Testis (tissue), 3 donors: Measurements from ENCODE around the gene SRD5A1. TPM values are rescaled to one million over a fixed set of nuclear protein-coding genes. Genes with fewer than 3 reads are reported as not detected.

Experiments
- DNase-seq: peaks from one replicate; pipeline ENCODE4 v3.0.0-alpha.2; 2019
- H3K27ac ChIP-seq, 2 donors: fragments of 200-600 bp; sonication (generic); one replicate each; pipeline ENCODE4 v1.5.1; 2019
- H3K27me3 ChIP-seq: fragments of 200-600 bp; sonication (generic); one replicate; pipeline ENCODE4 v1.5.1; 2019
- H3K36me3 ChIP-seq: fragments of 200-600 bp; sonication (generic); one replicate; pipeline ENCODE4 v1.5.1; 2017; ENCODE audit warnings: low read depth; ENCODE audit errors: missing control alignments
- H3K4me1 ChIP-seq: fragments of 200-600 bp; sonication (generic); one replicate; pipeline ENCODE4 v1.5.1; 2019
- H3K4me3 ChIP-seq, 2 donors: fragments of 200-600 bp; sonication (generic); one replicate each; pipeline ENCODE4 v1.5.1; 2017 to 2019
- H3K9me3 ChIP-seq: fragments of 200-600 bp; sonication (generic); one replicate; pipeline ENCODE4 v1.5.1; 2017
- CTCF ChIP-seq, 3 experiments: fragments of 450-650 bp in 2 of 3; fragments of 200-600 bp in 1 of 3; sonication (generic) in 1 of 3; IDR thresholded peaks; one replicate each; pipeline ENCODE4 v1.5.1; 2016 to 2019; ENCODE audit warnings: antibody characterized with exemption in 3 of 3, mild to moderate bottlenecking in 2 of 3, moderate library complexity in 1 of 3
- POLR2A ChIP-seq: fragments of 450-650 bp; IDR thresholded peaks from one replicate; pipeline ENCODE4 v1.6.1; 2017; ENCODE audit warnings: antibody characterized with exemption, mild to moderate bottlenecking, moderate library complexity
- WGBS, 2 donors: methylation state at CpG; one replicate each; pipeline ENCODE4 v1.1.5; 2018; 5-methylcytosine and 5-hydroxymethylcytosine counted together
- intact Hi-C: fragments of 100-400 bp; cut with DNase I; formaldehyde crosslinking; loops from one replicate; pipeline ENCODE4 v1.15.1; 2023; ENCODE audit warnings: low total_unique reads
- polyA plus RNA-seq: library from polyadenylated mRNA; stranded (reverse); fragments of 350-450 nt; fragmentation: Illumina TruSeq; extraction: RNeasy Lipid Tissue Mini Kit (QIAGEN cat#74804); gene quantifications from one replicate; pipeline ENCODE4 v1.2.3, GENCODE V29; 2014; ENCODE audit warnings: low read depth, low replicate concordance; ENCODE audit not compliant: insufficient read depth
- total RNA-seq, 2 donors: library from RNA; depleted of rRNA; stranded (reverse); fragments of >200 nt; gene quantifications; one replicate each; pipeline ENCODE4 v1.2.3, GENCODE V29; 2016

The SRD5A1 gene
- total and polyA plus RNA-seq, 3 donors from 2014 or later: 3.8 to 13.9 (median 7.9) TPM

DNA sequence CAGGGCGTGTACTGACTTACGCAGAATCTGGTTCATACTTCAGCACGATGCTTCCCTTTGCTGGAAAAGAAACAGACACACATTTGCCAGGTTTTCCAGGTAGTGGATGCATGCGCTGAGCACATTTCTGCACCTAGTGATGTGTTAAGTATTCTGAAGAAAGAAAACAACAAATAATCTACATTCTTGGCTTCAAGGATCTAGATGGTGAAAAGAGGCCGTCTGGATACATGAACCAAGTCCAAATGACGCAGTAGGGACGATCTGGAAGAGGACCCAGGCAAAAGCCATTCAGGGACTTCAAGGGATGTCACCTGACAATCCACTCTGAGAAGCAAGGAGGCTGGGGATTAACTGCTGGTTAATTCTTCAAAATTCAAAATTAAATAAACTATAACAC is 30.8 kb upstream of the SRD5A1 start:
- no peaks in the 10 kb centered on the region for H3K36me3 ChIP-seq
- intact Hi-C loops: no loop called here
- WGBS, 2 donors: 81 to 88% methylated on average over 7 of the region's 7 CpGs

DNA sequence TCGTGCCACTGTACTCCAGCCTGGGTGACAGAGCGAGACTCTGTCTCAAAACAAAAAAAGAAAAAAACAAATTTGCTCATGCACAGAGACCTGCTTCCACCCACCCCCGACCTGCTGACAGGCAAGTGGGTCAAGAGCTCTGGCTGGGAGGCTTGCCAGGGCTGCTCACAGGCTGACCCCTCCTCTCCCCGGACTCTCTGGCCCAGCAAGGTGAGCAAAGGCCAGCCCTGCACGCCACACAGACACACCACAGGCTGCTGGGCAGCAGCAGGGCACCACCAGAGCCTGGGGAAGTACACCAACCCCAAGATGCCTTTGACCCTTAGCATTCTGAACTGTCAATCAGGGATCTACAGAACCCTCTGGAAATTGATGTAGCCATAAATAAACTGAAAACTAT is 29.6 kb upstream of the SRD5A1 start:
- H3K27me3 ChIP-seq: no peaks in the 10 kb centered on the region
- 93 to 100% methylated on average over 5 of the region's 5 CpGs for WGBS, 2 donors
- no peaks in the 10 kb centered on the region for H3K9me3 ChIP-seq
- DNase-seq: no peak
- H3K27ac ChIP-seq: no peak overlapping the region
- H3K4me1 ChIP-seq: no peaks in the 10 kb centered on the region
- intact Hi-C loops: no loop called here
- TF ChIP-seq CTCF (IDR thresholded peaks at IDR 0.05) (no peak), POLR2A (no peak)
- H3K4me3 ChIP-seq: no peak overlapping the region
- no peaks in the 10 kb centered on the region for H3K36me3 ChIP-seq

More for the DNA sequence above, 30.8 kb upstream of the SRD5A1 start:
- no peak overlapping the region for H3K27ac ChIP-seq
- no peaks in the 10 kb centered on the region for H3K9me3 ChIP-seq
- no peaks in the 10 kb centered on the region for H3K4me1 ChIP-seq
- H3K27me3 ChIP-seq: no peaks in the 10 kb centered on the region
- DNase-seq: no peak
- H3K4me3 ChIP-seq: no peak overlapping the region
- no peak for TF ChIP-seq POLR2A
- TF ChIP-seq CTCF (IDR thresholded peaks at IDR 0.05): no peak

DNA sequence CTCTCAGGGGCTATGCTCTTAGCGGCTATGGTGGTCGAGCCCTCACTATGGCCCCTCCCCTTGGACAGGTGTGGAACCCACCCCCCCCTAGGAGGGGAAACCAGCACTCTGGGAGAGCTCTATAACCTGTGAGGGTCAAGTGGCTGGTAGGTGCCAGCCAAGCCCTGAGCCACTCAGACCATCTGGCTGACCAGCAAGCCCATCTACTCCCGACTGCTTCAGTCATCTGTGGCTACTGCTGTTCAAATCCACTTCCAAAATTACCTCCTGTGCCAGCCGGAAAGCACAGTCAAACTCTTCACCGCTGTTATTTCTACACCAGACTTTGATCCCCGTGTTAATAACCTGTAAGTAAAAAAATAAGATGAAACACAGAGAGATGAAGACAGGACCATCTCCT is 28.9 kb upstream of the SRD5A1 start:
- 87 to 96% methylated on average over 6 of the region's 6 CpGs for WGBS, 2 donors
- TF ChIP-seq POLR2A (no peak), CTCF (IDR thresholded peaks at IDR 0.05) (no peak)
- H3K9me3 ChIP-seq: no peaks in the 10 kb centered on the region

DNA sequence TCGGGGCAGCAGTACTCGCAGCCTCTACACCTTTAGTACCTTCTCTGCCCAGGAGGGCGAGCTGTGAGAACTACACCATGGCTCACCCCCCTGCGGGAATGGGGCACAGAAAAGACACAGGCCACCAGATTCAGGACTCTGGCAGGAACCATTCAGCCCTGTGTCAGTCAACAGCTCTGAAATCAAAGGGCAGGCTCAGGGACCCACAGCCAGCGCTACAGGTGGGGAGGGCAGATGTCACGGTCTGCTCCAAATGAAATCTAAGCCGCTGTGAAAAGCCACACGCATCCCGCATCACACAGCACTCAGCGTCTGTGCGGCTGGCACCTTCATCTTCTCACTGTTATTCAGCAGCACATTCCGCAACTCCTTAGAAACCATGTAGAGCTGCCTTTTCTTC is 28.3 kb upstream of the SRD5A1 start:
- Histone ChIP-seq H3K36me3 (no peaks in the 10 kb centered on the region), H3K4me1 (no peaks in the 10 kb centered on the region), H3K9me3 (no peaks in the 10 kb centered on the region), H3K27me3 (no peaks in the 10 kb centered on the region), H3K27ac (no peak overlapping the region), H3K4me3 (no peak overlapping the region)
- WGBS, 2 donors: 92 to 95% methylated on average over 12 of the region's 12 CpGs
- intact Hi-C loops: no loop called here
- TF ChIP-seq POLR2A (no peak), CTCF (IDR thresholded peaks at IDR 0.05) (no peak)
- no peak for DNase-seq

More for the DNA sequence above, 28.9 kb upstream of the SRD5A1 start:
- Histone ChIP-seq H3K27ac (no peak overlapping the region), H3K4me3 (no peak overlapping the region), H3K27me3 (no peaks in the 10 kb centered on the region), H3K4me1 (no peaks in the 10 kb centered on the region), H3K36me3 (no peaks in the 10 kb centered on the region)
- intact Hi-C loops: no loop called here
- no peak for DNase-seq

GRCh38 chr5:6606884-6607558 is 26.2 kb upstream of the SRD5A1 start:
- H3K4me3 ChIP-seq: no peak overlapping the region
- intact Hi-C loops: no loop called here
- no peak for DNase-seq
- no peak for TF ChIP-seq POLR2A
- no peak for TF ChIP-seq CTCF (IDR thresholded peaks at IDR 0.05)
- 89 to 95% methylated on average over 9 of the region's 9 CpGs for WGBS, 2 donors
- H3K36me3 ChIP-seq: no peaks in the 10 kb centered on the region
- H3K27me3 ChIP-seq: no peaks in the 10 kb centered on the region
- H3K4me1 ChIP-seq: no peaks in the 10 kb centered on the region
- no peaks in the 10 kb centered on the region for H3K9me3 ChIP-seq
- no peak overlapping the region for H3K27ac ChIP-seq
